Type B pancreatic cell (in vitro differentiated cells): ENCODE data around the gene ERC1. TPM values are rescaled to one million over a fixed set of nuclear protein-coding genes. Genes with fewer than 3 reads are reported as not detected.

Experiments used
- DNase-seq: peaks from one replicate; pipeline ENCODE4 v3.0.0; 2021; ENCODE audit warnings: mixed read lengths; ENCODE audit not compliant: unreplicated experiment; ENCODE audit errors: extremely low spot score
- H3K27ac Mint-ChIP-seq: 2 replicates; pipeline ENCODE4 v1.8.0; 2021; ENCODE audit warnings: mild to moderate bottlenecking, mixed read lengths
- H3K27me3 Mint-ChIP-seq: 2 replicates; pipeline ENCODE4 v1.8.0; 2021; ENCODE audit warnings: mixed read lengths
- H3K36me3 Mint-ChIP-seq: 2 replicates; pipeline ENCODE4 v1.8.0; 2021; ENCODE audit warnings: mixed read lengths
- H3K4me1 Mint-ChIP-seq: one replicate; pipeline ENCODE4 v1.8.0; 2021; ENCODE audit warnings: mixed read lengths; ENCODE audit not compliant: unreplicated experiment
- H3K4me3 Mint-ChIP-seq: 2 replicates; pipeline ENCODE4 v1.8.0; 2021; ENCODE audit warnings: mild to moderate bottlenecking, mixed read lengths
- H3K9me3 Mint-ChIP-seq: 2 replicates; pipeline ENCODE4 v1.8.0; 2021; ENCODE audit warnings: mixed read lengths
- CTCF ChIP-seq: fragments of 200-600 bp; sonication (generic); conservative IDR thresholded peaks from 2 replicates; pipeline ENCODE4 v1.5.0; 2021; ENCODE audit warnings: antibody characterized with exemption, mild to moderate bottlenecking
- total RNA-seq: library from RNA; stranded (reverse); gene quantifications from 2 replicates; pipeline ENCODE4 v1.2.1, GENCODE V29; 2021; ENCODE audit warnings: low replicate concordance

The ERC1 gene
- total RNA-seq, 1 donor from 2014 or later: 62.8 TPM

- DNase-seq: no peak
- Mint-ChIP-seq H3K27ac (no peak overlapping the region), H3K9me3 (no peaks in the 10 kb centered on the region), H3K27me3 (no peaks in the 10 kb centered on the region), H3K4me3 (no peak overlapping the region), H3K4me1 (no peaks in the 10 kb centered on the region), H3K36me3 (peaks cover 9% of the 10 kb centered on the region)
- TF ChIP-seq CTCF: no peak
Measured at GRCh38 chr12:1077036-1077803, 86.2 kb downstream of the ERC1 start.

GRCh38 chr12:1078002-1078401 is 87.0 kb downstream of the ERC1 start:
- no peak for DNase-seq
- Mint-ChIP-seq H3K9me3 (no peaks in the 10 kb centered on the region), H3K27me3 (no peaks in the 10 kb centered on the region), H3K36me3 (peaks cover 9% of the 10 kb centered on the region), H3K27ac (no peak overlapping the region), H3K4me3 (no peak overlapping the region), H3K4me1 (peaks cover 4% of the 10 kb centered on the region)
- no peak for TF ChIP-seq CTCF

GRCh38 chr12:1080520-1081223 is 89.6 kb downstream of the ERC1 start:
- Mint-ChIP-seq H3K27me3 (no peaks in the 10 kb centered on the region), H3K27ac (no peak overlapping the region), H3K36me3 (peaks cover 3% of the 10 kb centered on the region), H3K9me3 (no peaks in the 10 kb centered on the region), H3K4me3 (no peak overlapping the region), H3K4me1 (peaks cover 14% of the 10 kb centered on the region)
- TF ChIP-seq CTCF: no peak
- DNase-seq: no peak

- Mint-ChIP-seq H3K9me3 (no peaks in the 10 kb centered on the region), H3K4me1 (peaks cover 14% of the 10 kb centered on the region), H3K36me3 (peaks cover 3% of the 10 kb centered on the region), H3K27ac (peak overlapping the region; percentile 72), H3K4me3 (peak overlapping the region; percentile 58), H3K27me3 (no peaks in the 10 kb centered on the region)
- no peak for TF ChIP-seq CTCF
- no peak for DNase-seq
Measured at GRCh38 chr12:1083151-1083888, 92.3 kb downstream of the ERC1 start.

GRCh38 chr12:1083889-1084262 is 92.9 kb downstream of the ERC1 start:
- H3K27ac Mint-ChIP-seq: peak overlapping the region; percentile 72
- peaks cover 14% of the 10 kb centered on the region for H3K4me1 Mint-ChIP-seq
- peak overlapping the region; percentile 58 for H3K4me3 Mint-ChIP-seq
- no peak for DNase-seq
- H3K9me3 Mint-ChIP-seq: no peaks in the 10 kb centered on the region
- H3K27me3 Mint-ChIP-seq: no peaks in the 10 kb centered on the region
- TF ChIP-seq CTCF: no peak
- peaks cover 3% of the 10 kb centered on the region for H3K36me3 Mint-ChIP-seq
